CD14-positive monocyte (primary cell): ENCODE results near the gene RFX3. TPM values are rescaled to one million over a fixed set of nuclear protein-coding genes. Genes with fewer than 3 reads are reported as not detected.

ENCODE experiments used
- DNase-seq, 3 donors: peaks; one replicate each; pipeline ENCODE4 v3.0.0-alpha.2; 2011 to 2022
- H2AFZ ChIP-seq: 2 replicates; pipeline ENCODE4 v1.6.0; 2012; ENCODE audit warnings: mild to moderate bottlenecking, low read depth, low read length, inconsistent platforms; ENCODE audit not compliant: insufficient read depth, poor library complexity, severe bottlenecking
- H3K27ac ChIP-seq, 2 donors: 1 replicate in 1 of 2; 2 replicates in 1 of 2; pipeline ENCODE4 v1.5.1; 2012 to 2013; ENCODE audit warnings: low read length in 2 of 2, control low read depth in 1 of 2, inconsistent platforms in 1 of 2, low read depth in 1 of 2, mild to moderate bottlenecking in 1 of 2
- H3K27me3 ChIP-seq, 2 donors: one replicate each; pipeline versions ENCODE4 v1.6.0 to v1.6.1; 2011 to 2013; ENCODE audit warnings: low read length in 2 of 2; ENCODE audit not compliant: control insufficient read depth in 2 of 2, insufficient read depth in 2 of 2
- H3K36me3 ChIP-seq, 2 donors: replicated peaks in 1 of 2; 1 replicate in 1 of 2; 2 replicates in 1 of 2; pipeline versions ENCODE4 v1.5.1 to v1.6.1; 2012 to 2013; ENCODE audit warnings: low read length in 2 of 2, control low read depth in 1 of 2, inconsistent platforms in 1 of 2, mild to moderate bottlenecking in 1 of 2; ENCODE audit not compliant: insufficient read depth in 2 of 2, control insufficient read depth in 1 of 2
- H3K4me1 ChIP-seq, 2 donors: 1 replicate in 1 of 2; 2 replicates in 1 of 2; pipeline versions ENCODE4 v1.5.1 to v1.6.1; 2012 to 2013; ENCODE audit warnings: low read length in 2 of 2, control low read depth in 1 of 2, inconsistent platforms in 1 of 2, mild to moderate bottlenecking in 1 of 2, moderate library complexity in 1 of 2; ENCODE audit not compliant: insufficient read depth in 2 of 2, control insufficient read depth in 1 of 2
- H3K4me2 ChIP-seq: replicated peaks from 2 replicates; pipeline ENCODE3; 2012; ENCODE audit warnings: low read length, moderate library complexity, mild to moderate bottlenecking; ENCODE audit not compliant: poor library complexity, severe bottlenecking; ENCODE audit errors: extremely low read depth
- H3K4me3 ChIP-seq, 3 experiments: fragments of 200-600 bp in 1 of 3; sonication (generic) in 1 of 3; replicated peaks in 1 of 3; 1 replicate in 2 of 3; 2 replicates in 1 of 3; pipeline ENCODE4 v1.5.1; 2011 to 2013; ENCODE audit warnings: low read length in 3 of 3, mild to moderate bottlenecking in 3 of 3, control low read depth in 2 of 3, low read depth in 2 of 3, inconsistent platforms in 1 of 3, moderate library complexity in 1 of 3
- H3K79me2 ChIP-seq: 2 replicates; pipeline ENCODE4 v1.6.0; 2012; ENCODE audit warnings: mild to moderate bottlenecking, control low read depth, inconsistent platforms, low read length, moderate library complexity; ENCODE audit not compliant: insufficient read depth
- H3K9ac ChIP-seq: 2 replicates; pipeline ENCODE4 v1.6.0; 2017; ENCODE audit warnings: low read length, mild to moderate bottlenecking; ENCODE audit not compliant: insufficient read depth, poor library complexity, severe bottlenecking
- H3K9me3 ChIP-seq, 2 donors: replicated peaks in 1 of 2; 1 replicate in 1 of 2; 2 replicates in 1 of 2; pipeline versions ENCODE4 v1.5.1 to v1.6.1; 2012 to 2013; ENCODE audit warnings: low read length in 2 of 2, control low read depth in 1 of 2; ENCODE audit not compliant: control insufficient read depth in 1 of 2, insufficient read depth in 1 of 2
- H4K20me1 ChIP-seq: 2 replicates; pipeline ENCODE4 v1.6.0; 2012; ENCODE audit warnings: mild to moderate bottlenecking, low read length, control low read depth, moderate library complexity; ENCODE audit not compliant: insufficient read depth
- H3K27ac Mint-ChIP-seq, 7 donors: one replicate each; pipeline ENCODE4 v1.8.0; 2020; ENCODE audit warnings: mild to moderate bottlenecking in 7 of 7, mixed read lengths in 7 of 7, moderate library complexity in 6 of 7, inconsistent platforms in 2 of 7
- H3K27me3 Mint-ChIP-seq, 3 donors: one replicate each; pipeline ENCODE4 v1.8.0; 2021 to 2022; ENCODE audit warnings: low read depth in 3 of 3, mild to moderate bottlenecking in 3 of 3, mixed read lengths in 3 of 3, moderate library complexity in 3 of 3, inconsistent platforms in 1 of 3
- H3K36me3 Mint-ChIP-seq, 2 donors: one replicate each; pipeline ENCODE4 v1.8.0; 2020; ENCODE audit warnings: mixed read lengths in 2 of 2, inconsistent platforms in 1 of 2, mild to moderate bottlenecking in 1 of 2
- H3K4me1 Mint-ChIP-seq: one replicate; pipeline ENCODE4 v1.8.0; 2020; ENCODE audit warnings: mild to moderate bottlenecking, mixed read lengths
- H3K4me3 Mint-ChIP-seq, 2 donors: one replicate each; pipeline ENCODE4 v1.8.0; 2020; ENCODE audit warnings: mild to moderate bottlenecking in 2 of 2, mixed read lengths in 2 of 2, moderate library complexity in 1 of 2
- H3K9me3 Mint-ChIP-seq, 7 donors: one replicate each; pipeline ENCODE4 v1.8.0; 2020 to 2022; ENCODE audit warnings: mixed read lengths in 7 of 7, mild to moderate bottlenecking in 6 of 7, moderate library complexity in 6 of 7, inconsistent platforms in 2 of 7
- CTCF ChIP-seq: fragments of 200-600 bp; IDR thresholded peaks from one replicate; pipeline ENCODE4 v1.8.0; 2022; ENCODE audit warnings: antibody characterized with exemption, mild to moderate bottlenecking
- WGBS: methylation state at CpG from one replicate; pipeline ENCODE4 v1.1.5; 2013; ENCODE audit warnings: missing lambda C conversion rate; ENCODE audit not compliant: insufficient coverage; 5-methylcytosine and 5-hydroxymethylcytosine counted together
- intact Hi-C, 2 donors: fragments of 100-400 bp; cut with micrococcal nuclease; formaldehyde crosslinking; loops; one replicate each; pipeline versions ENCODE4 v1.15.0 to v1.15.1; 2023
- polyA plus RNA-seq, 3 donors: library from polyadenylated mRNA; depleted of rRNA in 1 of 3; unstranded in 2 of 3; stranded (reverse) in 1 of 3; fragments of 300-500 nt in 2 of 3; fragments of >200 nt in 1 of 3; fragmentation: Illumina TruSeq in 2 of 3; gene quantifications; 1 replicate in 2 of 3; 2 replicates in 1 of 3; pipeline ENCODE4 v1.2.3, GENCODE V29; 2012 to 2021

The RFX3 gene
- polyA plus RNA-seq, 3 donors: 1.7 to 5.2 (median 3.2) TPM

- no CpG with 5 or more reads among the region's 4 CpGs for WGBS
- Mint-ChIP-seq H3K36me3 (no peaks in the 10 kb centered on the region), H3K27ac (no peak overlapping the region), H3K4me3 (no peak overlapping the region), H3K9me3 (peaks cover 0 to 4% (median 0%) of the 10 kb centered on the region in 7 donors), H3K27me3 (peaks cover 0 to 2% (median 0%) of the 10 kb centered on the region in 3 donors), H3K4me1 (no peaks in the 10 kb centered on the region)
- Histone ChIP-seq H3K27ac (no peak overlapping the region), H3K4me1 (no peaks in the 10 kb centered on the region), H4K20me1 (no peaks in the 10 kb centered on the region), H3K9me3 (no peaks in the 10 kb centered on the region), H3K4me3 (no peak overlapping the region), H3K4me2 (no peak overlapping the region), H3K36me3 (no peaks in the 10 kb centered on the region), H3K27me3 (no peaks in the 10 kb centered on the region), H2AFZ (no peak overlapping the region), H3K9ac (no peak overlapping the region), H3K79me2 (no peaks in the 10 kb centered on the region)
- no peak for DNase-seq
- no peak for TF ChIP-seq CTCF
- intact Hi-C loops: no loop called here
These were observed 311.1 kb downstream of the RFX3 start for GRCh38 chr9:3214741-3215140.

GRCh38 chr9:3205421-3206095, 320.2 kb downstream of the RFX3 start:
- Histone ChIP-seq H3K79me2 (no peaks in the 10 kb centered on the region), H3K27me3 (no peaks in the 10 kb centered on the region), H3K4me2 (no peak overlapping the region), H3K27ac (no peak overlapping the region), H2AFZ (no peak overlapping the region), H3K9ac (no peak overlapping the region), H3K36me3 (no peaks in the 10 kb centered on the region), H4K20me1 (no peaks in the 10 kb centered on the region), H3K9me3 (no peaks in the 10 kb centered on the region), H3K4me3 (no peak overlapping the region), H3K4me1 (no peaks in the 10 kb centered on the region)
- H3K4me1 Mint-ChIP-seq: no peaks in the 10 kb centered on the region
- H3K4me3 Mint-ChIP-seq: no peak overlapping the region
- intact Hi-C loops: no loop called here
- no peaks in the 10 kb centered on the region for H3K36me3 Mint-ChIP-seq
- no peak overlapping the region for H3K27ac Mint-ChIP-seq
- peaks cover 0 to 1% (median 0%) of the 10 kb centered on the region in 3 donors for H3K27me3 Mint-ChIP-seq
- no peak for DNase-seq
- no peak for TF ChIP-seq CTCF
- peaks cover 0 to 6% (median 2%) of the 10 kb centered on the region in 7 donors for H3K9me3 Mint-ChIP-seq
- 100% methylated on average over 1 of the region's 1 CpG for WGBS
